Muscle layer of colon (tissue), 2 donors: ENCODE measurements around the gene PTPN18.
"Not testable (repeated sequence)": the region's sequence is repeated elsewhere in the genome, so short reads cannot be mapped to it uniquely, and the experiment has no call there.

Experiments used
- H3K27ac ChIP-seq: one replicate; pipeline ENCODE4 v1.7.0; 2013; ENCODE audit warnings: low read depth, mild to moderate bottlenecking, low read length, moderate library complexity
- H3K27me3 ChIP-seq, 2 donors: one replicate each; pipeline ENCODE4 v1.7.0; 2013; ENCODE audit warnings: low read length in 2 of 2, mild to moderate bottlenecking in 2 of 2; ENCODE audit not compliant: insufficient read depth in 2 of 2, control insufficient read depth in 1 of 2
- H3K36me3 ChIP-seq: one replicate; pipeline ENCODE4 v1.7.0; 2013; ENCODE audit warnings: mild to moderate bottlenecking, low read length; ENCODE audit not compliant: insufficient read depth
- H3K4me1 ChIP-seq: one replicate; pipeline ENCODE4 v1.7.0; 2013; ENCODE audit warnings: mild to moderate bottlenecking, low read length; ENCODE audit not compliant: insufficient read depth
- H3K4me3 ChIP-seq, 2 donors: one replicate each; pipeline ENCODE4 v1.7.0; 2013; ENCODE audit warnings: low read length in 2 of 2, low read depth in 1 of 2, mild to moderate bottlenecking in 1 of 2, moderate library complexity in 1 of 2
- H3K9ac ChIP-seq: one replicate; pipeline ENCODE4 v1.7.0; 2013; ENCODE audit warnings: low read length
- H3K9me3 ChIP-seq: one replicate; pipeline ENCODE4 v1.7.0; 2013; ENCODE audit warnings: mild to moderate bottlenecking, low read length
- donor health status: abdominal sarcoma.
- donor health status: Adenocarcinoma of cecum.

PTPN18 gene

GRCh38 chr2:130332271-130333073, 23.4 kb upstream of the PTPN18 start:
- Histone ChIP-seq H3K4me1 (peaks cover 4% of the 10 kb centered on the region), H3K27me3 (peaks cover 0 to 9% of the 10 kb centered on the region in 2 donors), H3K4me3 (no peak overlapping the region), H3K9me3 (no peaks in the 10 kb centered on the region), H3K27ac (no peak overlapping the region), H3K36me3 (no peaks in the 10 kb centered on the region), H3K9ac (no peak overlapping the region)

DNA sequence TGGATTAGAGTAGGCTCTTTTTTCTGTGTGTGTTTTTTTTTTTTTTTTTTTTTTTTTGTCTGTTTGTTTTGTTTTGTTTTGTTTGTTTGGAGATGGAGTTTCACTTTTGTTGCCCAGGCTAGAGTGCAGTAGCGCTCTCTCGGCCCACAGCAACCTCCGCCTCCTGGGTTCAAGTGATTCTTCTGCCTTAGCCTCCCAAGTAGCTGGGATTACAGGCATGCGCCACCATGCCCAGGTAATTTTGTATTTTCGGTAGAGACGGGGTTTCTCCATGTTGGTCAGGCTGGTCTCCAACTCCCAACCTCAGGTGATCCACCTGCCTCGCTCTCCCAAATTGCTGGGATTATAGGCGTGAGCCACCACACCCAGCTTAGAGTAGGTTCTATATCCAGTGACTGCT, 22.6 kb upstream of the PTPN18 start:
- H3K4me1 ChIP-seq, H3K9me3 ChIP-seq, H3K27me3 ChIP-seq, H3K27ac ChIP-seq, H3K36me3 ChIP-seq, H3K4me3 ChIP-seq, H3K9ac ChIP-seq: not testable (repeated sequence)

DNA sequence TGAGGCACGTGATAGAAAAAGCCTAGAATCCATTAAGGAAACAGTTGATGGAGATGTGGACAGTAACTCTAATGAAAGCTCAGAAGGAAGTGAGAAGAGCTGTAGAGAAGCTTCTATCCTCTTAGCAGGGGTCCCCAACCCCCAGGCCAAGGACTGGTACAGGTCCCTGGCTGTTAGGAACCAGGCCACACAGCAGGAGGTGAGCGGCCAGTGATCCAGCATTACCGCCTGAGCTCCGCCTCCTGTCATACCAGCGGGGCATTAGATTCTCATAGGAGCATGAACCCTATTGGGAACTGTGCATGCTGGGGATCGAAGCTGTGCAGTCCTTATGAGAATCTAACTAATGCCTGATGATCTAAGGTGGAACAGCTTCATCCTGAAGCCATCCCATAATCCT, 21.8 kb upstream of the PTPN18 start:
- Histone ChIP-seq H3K36me3 (peaks cover 8% of the 10 kb centered on the region), H3K9ac (no peak overlapping the region), H3K9me3 (no peaks in the 10 kb centered on the region), H3K4me3 (no peak overlapping the region), H3K27ac (no peak overlapping the region), H3K4me1 (peaks cover 4% of the 10 kb centered on the region), H3K27me3 (peaks cover 0 to 5% of the 10 kb centered on the region in 2 donors)

DNA sequence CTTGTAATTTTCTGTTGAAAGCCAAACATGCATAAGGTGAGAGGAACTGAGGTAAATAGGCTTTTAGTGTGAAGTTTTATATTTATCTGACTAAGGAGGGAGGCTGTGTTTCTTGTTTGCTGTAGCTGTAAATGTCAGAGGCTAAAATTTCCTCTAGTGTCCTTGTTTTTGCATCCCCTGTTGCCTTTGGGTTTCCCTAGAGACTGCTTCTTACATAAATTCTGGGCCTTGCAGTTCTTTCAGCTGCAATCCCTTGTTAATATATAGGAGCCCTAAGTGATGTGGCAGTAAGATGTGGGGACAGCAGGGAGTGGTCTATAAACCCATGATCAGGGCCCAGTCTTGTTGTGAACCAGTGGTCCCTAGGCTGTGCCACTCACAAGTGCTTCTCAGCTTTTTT, 20.6 kb upstream of the PTPN18 start:
- Histone ChIP-seq H3K4me1 (peaks cover 4% of the 10 kb centered on the region), H3K9me3 (no peaks in the 10 kb centered on the region), H3K9ac (no peak overlapping the region), H3K27me3 (peaks cover 0 to 5% of the 10 kb centered on the region in 2 donors), H3K4me3 (no peak overlapping the region), H3K36me3 (peaks cover 9% of the 10 kb centered on the region), H3K27ac (no peak overlapping the region)

GRCh38 chr2:130336150-130336876, 19.5 kb upstream of the PTPN18 start:
- no peak overlapping the region for H3K9ac ChIP-seq
- peaks cover 9% of the 10 kb centered on the region for H3K36me3 ChIP-seq
- H3K27me3 ChIP-seq = peaks cover 0 to 5% of the 10 kb centered on the region in 2 donors
- no peak overlapping the region for H3K4me3 ChIP-seq
- H3K27ac ChIP-seq = no peak overlapping the region
- H3K4me1 ChIP-seq = peaks cover 7% of the 10 kb centered on the region
- H3K9me3 ChIP-seq = no peaks in the 10 kb centered on the region

DNA sequence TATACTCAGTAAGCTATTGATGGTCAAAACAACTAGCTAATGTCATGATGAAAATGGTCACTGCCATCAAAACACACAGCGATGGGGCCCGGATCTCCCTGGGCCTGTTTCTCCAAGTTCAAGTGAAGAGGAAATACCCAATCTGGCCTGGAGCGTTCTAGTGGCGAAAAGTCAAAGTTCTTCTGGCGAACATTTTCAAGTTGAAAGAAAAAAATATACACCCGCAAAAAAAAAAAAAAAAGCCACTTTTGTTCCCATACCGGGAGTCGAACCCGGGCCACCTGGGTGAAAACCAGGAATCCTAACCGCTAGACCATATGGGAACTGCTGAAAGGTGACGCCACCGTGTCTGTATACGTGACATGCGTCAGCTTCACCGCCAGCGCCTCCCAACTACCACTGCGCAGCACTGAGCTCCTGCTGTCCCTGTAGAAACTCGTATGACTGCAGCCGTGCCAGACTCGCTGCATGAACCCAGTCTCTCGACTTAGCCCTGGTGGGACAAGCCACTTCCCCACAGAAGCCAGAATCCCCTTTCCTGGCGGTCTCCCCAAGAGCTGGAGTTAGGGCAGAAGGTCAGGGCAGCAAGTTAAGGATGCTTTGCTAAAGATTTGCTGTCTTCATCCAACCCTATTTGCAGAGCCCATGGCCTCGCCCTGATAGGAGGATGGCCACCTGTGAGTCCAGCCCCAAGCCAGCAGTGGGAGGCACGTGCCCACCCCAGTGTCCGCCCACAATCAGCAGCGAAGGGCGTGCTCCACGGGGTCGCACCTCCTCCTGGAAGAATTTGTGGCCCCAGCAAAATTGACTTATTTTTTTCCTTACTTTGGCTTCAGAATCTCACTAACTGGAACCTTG, 18.8 kb upstream of the PTPN18 start:
- H3K36me3 ChIP-seq = peaks cover 9% of the 10 kb centered on the region
- H3K4me3 ChIP-seq = no peak overlapping the region
- peaks cover 0 to 2% of the 10 kb centered on the region in 2 donors for H3K27me3 ChIP-seq
- H3K27ac ChIP-seq = no peak overlapping the region
- no peaks in the 10 kb centered on the region for H3K9me3 ChIP-seq
- H3K4me1 ChIP-seq = peaks cover 9% of the 10 kb centered on the region
- no peak overlapping the region for H3K9ac ChIP-seq

DNA sequence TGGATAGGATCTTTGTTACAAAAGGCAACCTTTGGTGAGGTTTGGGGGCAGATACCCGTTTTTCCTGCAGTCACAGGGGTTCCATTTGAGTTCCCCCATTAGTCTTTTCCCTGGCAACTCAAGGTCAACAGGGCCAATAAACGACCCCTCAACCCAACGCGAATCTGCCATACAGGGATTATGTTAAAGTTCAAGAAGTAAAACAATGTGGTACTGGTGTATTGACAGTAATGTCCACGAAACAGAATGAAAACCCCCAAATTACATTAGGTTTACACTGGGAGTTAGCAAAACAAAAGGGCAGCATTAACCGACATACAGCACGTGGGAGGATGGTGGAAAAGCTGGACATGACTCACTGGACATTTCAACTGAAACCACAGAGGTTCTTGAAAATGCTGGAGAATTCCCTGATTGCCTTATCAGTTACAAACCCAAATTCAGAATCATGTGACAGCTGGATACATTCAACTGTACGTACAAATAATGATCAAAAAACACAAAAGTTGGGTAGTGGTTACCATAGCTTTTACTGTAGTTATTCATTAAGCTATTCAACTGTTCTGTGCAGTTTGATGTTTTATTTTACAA, 18.0 kb upstream of the PTPN18 start:
- no peak overlapping the region for H3K27ac ChIP-seq
- H3K9ac ChIP-seq = no peak overlapping the region
- no peak overlapping the region for H3K4me3 ChIP-seq

DNA sequence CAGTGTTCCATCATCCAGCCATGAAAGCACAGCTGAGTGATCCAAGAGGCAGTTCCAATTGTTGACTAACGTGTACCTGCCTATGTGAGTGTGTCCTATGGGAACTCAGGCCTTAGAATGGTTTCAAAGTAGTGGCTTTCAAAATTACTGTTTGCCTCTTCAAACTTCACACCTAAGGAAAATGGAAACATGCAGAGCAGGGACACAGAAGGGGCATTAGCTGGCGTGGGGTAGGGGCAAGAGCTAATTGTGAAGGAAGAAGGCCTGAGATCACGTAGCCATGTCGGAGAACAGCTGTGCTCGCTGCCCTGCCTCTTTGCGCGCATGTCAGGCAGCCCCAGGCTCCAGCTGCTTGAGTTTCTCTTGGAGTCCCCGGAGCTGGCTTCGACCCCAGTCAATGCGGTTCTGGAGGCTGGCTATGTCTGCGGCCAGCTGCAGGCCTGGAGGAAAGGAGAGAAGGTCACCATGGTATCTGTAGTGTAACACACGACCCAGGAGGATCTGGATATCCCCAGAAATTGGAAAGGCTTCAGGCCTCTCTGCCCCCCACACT, 17.0 kb upstream of the PTPN18 start:
- Histone ChIP-seq H3K9me3 (no peaks in the 10 kb centered on the region), H3K27ac (no peak overlapping the region), H3K9ac (no peak overlapping the region), H3K27me3 (no peaks in the 10 kb centered on the region), H3K4me3 (no peak overlapping the region), H3K36me3 (peaks cover 9% of the 10 kb centered on the region), H3K4me1 (peaks cover 13% of the 10 kb centered on the region)

More for the DNA sequence above, 18.0 kb upstream of the PTPN18 start:
- H3K27me3 ChIP-seq = no peaks in the 10 kb centered on the region
- H3K9me3 ChIP-seq = no peaks in the 10 kb centered on the region
- peaks cover 6% of the 10 kb centered on the region for H3K4me1 ChIP-seq
- peaks cover 9% of the 10 kb centered on the region for H3K36me3 ChIP-seq

GRCh38 chr2:130339885-130340745, 15.7 kb upstream of the PTPN18 start:
- H3K4me1 ChIP-seq = peaks cover 13% of the 10 kb centered on the region
- H3K9ac ChIP-seq = no peak overlapping the region
- no peak overlapping the region for H3K4me3 ChIP-seq
- H3K27me3 ChIP-seq = no peaks in the 10 kb centered on the region
- no peak overlapping the region for H3K27ac ChIP-seq
- no peaks in the 10 kb centered on the region for H3K9me3 ChIP-seq
- peaks cover 17% of the 10 kb centered on the region for H3K36me3 ChIP-seq

DNA sequence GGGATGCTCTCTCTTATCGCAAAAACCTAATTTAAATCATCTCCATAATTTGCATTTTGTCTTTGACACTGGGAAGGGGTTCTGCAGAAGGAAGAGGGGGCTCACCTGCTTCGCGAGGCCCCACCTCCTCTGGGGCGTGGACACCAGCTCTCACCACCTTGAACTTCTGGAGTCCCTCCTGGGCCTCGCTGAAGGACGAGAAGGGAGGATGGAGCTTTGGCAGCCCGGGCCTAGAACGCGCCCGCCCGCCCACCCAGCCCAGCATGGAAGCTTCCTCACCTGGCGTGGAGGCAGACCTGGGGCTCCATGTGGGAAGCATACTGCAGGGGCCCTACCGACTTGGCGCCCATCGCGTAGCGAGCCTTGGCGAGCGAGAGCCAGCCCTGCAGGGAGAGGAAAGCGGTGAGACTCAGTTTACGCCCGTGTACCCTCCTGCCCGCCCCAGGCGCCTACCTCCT, 14.3 kb upstream of the PTPN18 start:
- Histone ChIP-seq H3K27me3 (no peaks in the 10 kb centered on the region), H3K27ac (peak overlapping the region; percentile 90), H3K4me3 (peak overlapping the region; percentile 72 to 78), H3K36me3 (peaks cover 31% of the 10 kb centered on the region), H3K9me3 (no peaks in the 10 kb centered on the region), H3K9ac (peak overlapping the region; percentile 25), H3K4me1 (peaks cover 13% of the 10 kb centered on the region)
